KMS-11 (cell line): ENCODE measurements around the gene MRPS24.

Experiments
- H2AFZ ChIP-seq: fragments of 200-600 bp; sonication (generic); 2 replicates; pipeline ENCODE4 v1.6.1; 2016; ENCODE audit warnings: antibody characterized with exemption, mixed run types, low read depth
- H3K27ac ChIP-seq: fragments of 200-600 bp; sonication (generic); 2 replicates; pipeline ENCODE4 v1.6.1; 2016; ENCODE audit warnings: mild to moderate bottlenecking, mixed run types
- H3K27me3 ChIP-seq: fragments of 200-600 bp; sonication (generic); 2 replicates; pipeline ENCODE4 v1.6.1; 2017; ENCODE audit warnings: mild to moderate bottlenecking, low read depth, mixed run types, moderate library complexity; ENCODE audit not compliant: insufficient read depth
- H3K36me3 ChIP-seq: fragments of 200-600 bp; sonication (generic); 2 replicates; pipeline ENCODE4 v1.6.1; 2017; ENCODE audit warnings: mild to moderate bottlenecking, mixed run types; ENCODE audit not compliant: insufficient read depth
- H3K4me1 ChIP-seq: fragments of 200-600 bp; sonication (generic); 2 replicates; pipeline ENCODE4 v1.6.1; 2016; ENCODE audit warnings: mild to moderate bottlenecking, low read depth, mixed run types; ENCODE audit not compliant: poor library complexity, severe bottlenecking
- H3K4me2 ChIP-seq: fragments of 200-600 bp; sonication (generic); 2 replicates; pipeline ENCODE4 v1.7.0; 2016; ENCODE audit warnings: mild to moderate bottlenecking, mixed run types
- H3K4me3 ChIP-seq: fragments of 200-600 bp; sonication (generic); IDR thresholded peaks from 2 replicates; pipeline ENCODE4 v1.6.1; 2017; ENCODE audit warnings: low read depth, low read length, mixed read lengths; ENCODE audit not compliant: insufficient read depth
- H3K79me2 ChIP-seq: fragments of 200-600 bp; sonication (generic); 2 replicates; pipeline ENCODE4 v1.6.1; 2016; ENCODE audit warnings: low read depth, mixed run types; ENCODE audit not compliant: insufficient read depth
- H3K9ac ChIP-seq: fragments of 200-600 bp; sonication (generic); 2 replicates; pipeline ENCODE4 v1.6.1; 2016; ENCODE audit warnings: mild to moderate bottlenecking, mixed run types
- H4K20me1 ChIP-seq: fragments of 200-600 bp; sonication (generic); 2 replicates; pipeline ENCODE4 v1.6.1; 2016; ENCODE audit warnings: mild to moderate bottlenecking, mixed run types; ENCODE audit not compliant: insufficient read depth
- TF ChIP-seq, protein P1 (sequence below): fragments of 200-600 bp; sonication (generic); conservative IDR thresholded peaks from 2 replicates; pipeline ENCODE4 v1.6.1; 2017; ENCODE audit warnings: low read depth, mild to moderate bottlenecking, antibody characterized with exemption, low read length, moderate library complexity, mixed read lengths

The MRPS24 gene

GRCh38 chr7:43864126-43864525, 5.2 kb downstream of the MRPS24 start:
- Histone ChIP-seq H3K36me3 (peaks cover 9% of the 10 kb centered on the region; the same call in 1 of the 2 replicates), H3K27me3 (no peaks in the 10 kb centered on the region), H3K27ac (no peak overlapping the region), H3K4me1 (peaks cover 13% of the 10 kb centered on the region), H3K9ac (no peak overlapping the region), H3K4me3 (no peak overlapping the region), H4K20me1 (no peaks in the 10 kb centered on the region), H3K79me2 (no peaks in the 10 kb centered on the region; the same call in 1 of the 2 replicates), H3K4me2 (no peak overlapping the region), H2AFZ (no peak overlapping the region)
- TF ChIP-seq, protein P1, sequence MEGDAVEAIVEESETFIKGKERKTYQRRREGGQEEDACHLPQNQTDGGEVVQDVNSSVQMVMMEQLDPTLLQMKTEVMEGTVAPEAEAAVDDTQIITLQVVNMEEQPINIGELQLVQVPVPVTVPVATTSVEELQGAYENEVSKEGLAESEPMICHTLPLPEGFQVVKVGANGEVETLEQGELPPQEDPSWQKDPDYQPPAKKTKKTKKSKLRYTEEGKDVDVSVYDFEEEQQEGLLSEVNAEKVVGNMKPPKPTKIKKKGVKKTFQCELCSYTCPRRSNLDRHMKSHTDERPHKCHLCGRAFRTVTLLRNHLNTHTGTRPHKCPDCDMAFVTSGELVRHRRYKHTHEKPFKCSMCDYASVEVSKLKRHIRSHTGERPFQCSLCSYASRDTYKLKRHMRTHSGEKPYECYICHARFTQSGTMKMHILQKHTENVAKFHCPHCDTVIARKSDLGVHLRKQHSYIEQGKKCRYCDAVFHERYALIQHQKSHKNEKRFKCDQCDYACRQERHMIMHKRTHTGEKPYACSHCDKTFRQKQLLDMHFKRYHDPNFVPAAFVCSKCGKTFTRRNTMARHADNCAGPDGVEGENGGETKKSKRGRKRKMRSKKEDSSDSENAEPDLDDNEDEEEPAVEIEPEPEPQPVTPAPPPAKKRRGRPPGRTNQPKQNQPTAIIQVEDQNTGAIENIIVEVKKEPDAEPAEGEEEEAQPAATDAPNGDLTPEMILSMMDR = no peak

DNA sequence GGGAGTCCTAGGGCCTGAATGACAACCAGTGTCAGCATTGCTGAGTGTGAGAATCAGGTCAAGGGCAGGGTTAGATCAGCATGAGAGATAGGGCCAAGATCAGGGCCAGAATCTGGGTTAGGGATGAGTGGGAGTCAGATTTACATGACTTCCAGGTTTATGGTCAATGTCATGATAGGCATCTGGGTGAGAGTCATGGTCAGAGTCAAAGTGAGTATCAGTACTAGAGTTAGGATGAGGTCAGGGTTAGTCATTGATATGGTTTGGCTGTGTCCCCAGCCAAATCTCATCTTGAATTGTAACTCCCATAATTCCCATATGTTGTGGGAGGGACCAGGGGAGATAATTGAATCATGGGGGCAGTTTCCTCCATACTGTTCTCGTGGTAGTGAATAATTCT, 12.3 kb downstream of the MRPS24 start:
- H3K27me3 ChIP-seq = no peaks in the 10 kb centered on the region
- H3K4me2 ChIP-seq = no peak overlapping the region
- H3K27ac ChIP-seq = no peak overlapping the region
- TF ChIP-seq, protein P1 = no peak
- no peaks in the 10 kb centered on the region for H3K36me3 ChIP-seq
- H3K79me2 ChIP-seq = no peaks in the 10 kb centered on the region
- no peak overlapping the region for H3K4me3 ChIP-seq
- no peaks in the 10 kb centered on the region for H4K20me1 ChIP-seq
- H3K9ac ChIP-seq = no peak overlapping the region
- H3K4me1 ChIP-seq = peaks cover 12% of the 10 kb centered on the region
- no peak overlapping the region for H2AFZ ChIP-seq

- no peaks in the 10 kb centered on the region for H4K20me1 ChIP-seq
These were observed 13.0 kb downstream of the MRPS24 start for GRCh38 chr7:43856316-43856715.

GRCh38 chr7:43855176-43855575, 14.1 kb downstream of the MRPS24 start:
- Histone ChIP-seq H3K4me3 (no peak overlapping the region), H3K9ac (no peak overlapping the region), H3K4me2 (no peak overlapping the region), H3K4me1 (peaks cover 29% of the 10 kb centered on the region), H2AFZ (no peak overlapping the region), H3K36me3 (no peaks in the 10 kb centered on the region), H3K79me2 (no peaks in the 10 kb centered on the region), H3K27ac (no peak overlapping the region), H4K20me1 (no peaks in the 10 kb centered on the region), H3K27me3 (no peaks in the 10 kb centered on the region)
- TF ChIP-seq, protein P1 = no peak

More at GRCh38 chr7:43856316-43856715, 13.0 kb downstream of the MRPS24 start:
- Histone ChIP-seq H3K4me3 (no peak overlapping the region), H3K27ac (no peak overlapping the region), H3K9ac (no peak overlapping the region), H3K79me2 (no peaks in the 10 kb centered on the region), H3K4me2 (no peak overlapping the region), H3K27me3 (no peaks in the 10 kb centered on the region), H3K36me3 (no peaks in the 10 kb centered on the region), H3K4me1 (peaks cover 19% of the 10 kb centered on the region), H2AFZ (no peak overlapping the region)
- TF ChIP-seq, protein P1 = no peak
